Measurements from ENCODE around the gene SLC22A5.

DNA sequence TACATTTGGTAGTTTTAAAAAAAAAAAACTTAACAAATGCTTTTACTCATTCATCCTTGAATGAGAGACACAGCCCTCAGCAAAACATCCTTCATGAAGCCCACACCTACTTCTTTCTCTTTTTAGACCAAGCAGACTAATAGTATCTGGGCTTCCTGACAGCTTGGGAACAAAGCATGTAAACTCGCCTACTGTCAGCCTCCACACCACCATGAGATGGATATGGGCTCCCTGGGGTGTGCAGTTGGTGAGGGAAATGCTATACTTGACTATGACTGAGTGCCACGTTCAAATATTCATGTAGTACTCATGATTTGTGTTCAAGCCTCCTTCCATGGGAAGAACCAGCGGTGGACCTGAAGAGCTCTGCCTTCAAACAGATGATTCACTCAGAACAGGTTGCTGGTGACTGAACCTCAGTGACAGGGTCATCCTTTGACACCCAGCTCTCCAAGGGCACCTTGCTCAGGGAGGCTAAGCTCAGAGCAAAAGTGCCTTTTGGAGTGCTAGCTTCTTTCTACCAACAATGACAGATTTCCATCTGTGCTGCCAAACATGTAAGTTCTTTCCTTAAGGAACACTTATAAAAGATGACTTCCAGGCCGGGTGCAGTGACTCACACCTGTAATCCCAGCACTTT, 36.8 kb downstream of the SLC22A5 start:
- TF ChIP-seq CTCF (IDR thresholded peaks at IDR 0.05): no peak
- no peak for TF ChIP-seq POLR2AphosphoS5 (IDR thresholded peaks at IDR 0.05)
- TF ChIP-seq EP300 (IDR thresholded peaks at IDR 0.05): no peak
- TF ChIP-seq POLR2A (IDR thresholded peaks at IDR 0.05): no peak

All from upper lobe of left lung (tissue), 4 donors.